SU-DHL-6 (cell line): Measurements from ENCODE around the gene GPR137.

Experiments used
- H2AFZ ChIP-seq: fragments of 200-600 bp; sonication (generic); 2 replicates; pipeline ENCODE4 v1.6.1; 2014; ENCODE audit warnings: low read depth, mild to moderate bottlenecking, moderate library complexity, mixed read lengths, antibody characterized with exemption, low read length; ENCODE audit not compliant: severe bottlenecking
- H3F3A ChIP-seq: fragments of 200-600 bp; shearing (Covaris generic); 2 replicates; pipeline ENCODE4 v1.6.0; 2016; ENCODE audit warnings: antibody characterized with exemption, mild to moderate bottlenecking; ENCODE audit not compliant: insufficient read depth
- H3K27ac ChIP-seq: fragments of 200-600 bp; sonication (generic); 2 replicates; pipeline ENCODE4 v1.5.1; 2016; ENCODE audit warnings: low read depth, mild to moderate bottlenecking, low read length, moderate library complexity, mixed read lengths
- H3K27me3 ChIP-seq: fragments of 200-600 bp; sonication (generic), shearing (Covaris generic); 2 replicates; pipeline ENCODE4 v1.6.0; 2014; ENCODE audit warnings: mild to moderate bottlenecking, low read length
- H3K36me3 ChIP-seq: fragments of 200-600 bp; sonication (generic); 2 replicates; pipeline ENCODE4 v1.6.1; 2014; ENCODE audit warnings: mild to moderate bottlenecking, low read length, mixed read lengths
- H3K4me2 ChIP-seq: fragments of 300-600, 200-600 bp; shearing (Covaris generic), sonication (generic); 2 replicates; pipeline ENCODE4 v1.6.0; 2014; ENCODE audit warnings: low read length, low read depth, mild to moderate bottlenecking; ENCODE audit not compliant: poor library complexity, severe bottlenecking
- H3K4me3 ChIP-seq: fragments of 200-600 bp; sonication (generic); 2 replicates; pipeline ENCODE4 v1.5.1; 2014; ENCODE audit warnings: antibody characterized with exemption, low read length, mild to moderate bottlenecking, mixed read lengths; ENCODE audit not compliant: insufficient read depth, poor library complexity, severe bottlenecking
- H3K79me2 ChIP-seq: fragments of 200-600 bp; sonication (generic); 2 replicates; pipeline ENCODE4 v1.6.1; 2014; ENCODE audit warnings: mild to moderate bottlenecking, low read length, moderate library complexity; ENCODE audit not compliant: insufficient read depth
- H3K9ac ChIP-seq: fragments of 200-600 bp; sonication (generic); 2 replicates; pipeline ENCODE4 v1.7.0; 2014; ENCODE audit warnings: mild to moderate bottlenecking, low read length
- H3K9me2 ChIP-seq: fragments of 200-600 bp; sonication (generic); replicated peaks from 2 replicates; pipeline ENCODE4 v1.6.1; 2014; ENCODE audit warnings: low read length; ENCODE audit not compliant: insufficient read depth
- H3K9me3 ChIP-seq: fragments of 200-600 bp; sonication (generic); 2 replicates; pipeline ENCODE4 v1.6.1; 2014; ENCODE audit warnings: low read length, mixed read lengths; ENCODE audit not compliant: insufficient read depth
- H4K20me1 ChIP-seq: fragments of 200-600 bp; sonication (generic); 2 replicates; pipeline ENCODE4 v1.6.1; 2014; ENCODE audit warnings: low read depth, mild to moderate bottlenecking, antibody characterized with exemption, low read length, moderate library complexity, mixed read lengths
- EZH2phosphoT487 ChIP-seq: fragments of 200-600 bp; sonication (generic), shearing (Covaris generic); conservative IDR thresholded peaks from 2 replicates; pipeline ENCODE4 v1.6.1; 2018; ENCODE audit warnings: mild to moderate bottlenecking, antibody characterized with exemption, low read length, moderate library complexity, mixed read lengths
- TF ChIP-seq, protein P1 (sequence below): fragments of 200-600 bp; sonication (generic); IDR thresholded peaks from one replicate; pipeline ENCODE4 v1.5.1; 2017; ENCODE audit warnings: antibody characterized with exemption, mild to moderate bottlenecking, low read length, moderate library complexity; ENCODE audit not compliant: insufficient read depth, poor library complexity, severe bottlenecking

The GPR137 gene

DNA sequence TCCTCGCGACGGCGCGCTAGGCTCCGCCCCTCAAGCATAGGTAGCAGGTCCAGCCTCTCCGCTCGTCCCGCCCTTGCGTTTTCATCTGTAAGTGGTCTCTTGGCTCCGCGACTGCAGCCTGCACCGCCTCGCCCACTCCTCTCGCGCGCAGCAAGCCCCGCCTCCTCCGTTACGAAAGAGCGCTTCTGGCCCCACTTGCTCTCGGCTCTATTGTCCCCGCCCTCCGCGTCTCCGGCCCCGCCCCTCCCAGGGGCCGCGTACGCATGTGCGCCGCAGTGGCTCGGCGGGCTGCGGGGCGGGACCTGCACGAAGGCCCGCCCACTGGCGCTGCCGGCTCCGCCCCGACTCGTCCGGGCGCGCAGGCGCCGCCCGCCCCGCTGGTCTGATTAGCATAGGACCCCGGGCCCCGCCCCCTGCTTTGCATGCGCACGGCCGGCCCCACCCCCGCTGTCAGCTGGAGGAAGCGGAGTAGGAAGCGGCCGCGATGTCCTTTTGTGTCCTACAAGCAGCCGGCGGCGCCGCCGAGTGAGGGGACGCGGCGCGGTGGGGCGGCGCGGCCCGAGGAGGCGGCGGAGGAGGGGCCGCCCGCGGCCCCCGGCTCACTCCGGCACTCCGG is 19.5 kb downstream of the GPR137 start, which contains the start of gene ESRRA:
ESRRA (plus strand) TSS at position 450 of the 616 bp plus-strand sequence. CDS start 1,656 bp downstream, outside the sequence.
- no peaks in the 10 kb centered on the region for H3K9me2 ChIP-seq
- no peaks in the 10 kb centered on the region for H4K20me1 ChIP-seq
- no peak for TF ChIP-seq EZH2phosphoT487
- TF ChIP-seq, protein P1, sequence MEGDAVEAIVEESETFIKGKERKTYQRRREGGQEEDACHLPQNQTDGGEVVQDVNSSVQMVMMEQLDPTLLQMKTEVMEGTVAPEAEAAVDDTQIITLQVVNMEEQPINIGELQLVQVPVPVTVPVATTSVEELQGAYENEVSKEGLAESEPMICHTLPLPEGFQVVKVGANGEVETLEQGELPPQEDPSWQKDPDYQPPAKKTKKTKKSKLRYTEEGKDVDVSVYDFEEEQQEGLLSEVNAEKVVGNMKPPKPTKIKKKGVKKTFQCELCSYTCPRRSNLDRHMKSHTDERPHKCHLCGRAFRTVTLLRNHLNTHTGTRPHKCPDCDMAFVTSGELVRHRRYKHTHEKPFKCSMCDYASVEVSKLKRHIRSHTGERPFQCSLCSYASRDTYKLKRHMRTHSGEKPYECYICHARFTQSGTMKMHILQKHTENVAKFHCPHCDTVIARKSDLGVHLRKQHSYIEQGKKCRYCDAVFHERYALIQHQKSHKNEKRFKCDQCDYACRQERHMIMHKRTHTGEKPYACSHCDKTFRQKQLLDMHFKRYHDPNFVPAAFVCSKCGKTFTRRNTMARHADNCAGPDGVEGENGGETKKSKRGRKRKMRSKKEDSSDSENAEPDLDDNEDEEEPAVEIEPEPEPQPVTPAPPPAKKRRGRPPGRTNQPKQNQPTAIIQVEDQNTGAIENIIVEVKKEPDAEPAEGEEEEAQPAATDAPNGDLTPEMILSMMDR, result no peak
- H3K9ac ChIP-seq, result peak within 1 kb of the TSS; percentile 95
- H3K36me3 ChIP-seq, result no peaks in the 10 kb centered on the region
- peak within 1 kb of the TSS; percentile 95 for H3K27ac ChIP-seq
- peak within 1 kb of the TSS; percentile 97 for H3K4me3 ChIP-seq
- H3F3A ChIP-seq, result peaks cover 4% of the 10 kb centered on the region; the same call in 1 of the 2 replicates
- H3K27me3 ChIP-seq, result no peaks in the 10 kb centered on the region
- peak within 1 kb of the TSS; percentile 45 for H2AFZ ChIP-seq
- H3K4me2 ChIP-seq, result peak within 1 kb of the TSS; percentile 74
- H3K9me3 ChIP-seq, result no peaks in the 10 kb centered on the region
- H3K79me2 ChIP-seq, result peaks cover 33% of the 10 kb centered on the region

DNA sequence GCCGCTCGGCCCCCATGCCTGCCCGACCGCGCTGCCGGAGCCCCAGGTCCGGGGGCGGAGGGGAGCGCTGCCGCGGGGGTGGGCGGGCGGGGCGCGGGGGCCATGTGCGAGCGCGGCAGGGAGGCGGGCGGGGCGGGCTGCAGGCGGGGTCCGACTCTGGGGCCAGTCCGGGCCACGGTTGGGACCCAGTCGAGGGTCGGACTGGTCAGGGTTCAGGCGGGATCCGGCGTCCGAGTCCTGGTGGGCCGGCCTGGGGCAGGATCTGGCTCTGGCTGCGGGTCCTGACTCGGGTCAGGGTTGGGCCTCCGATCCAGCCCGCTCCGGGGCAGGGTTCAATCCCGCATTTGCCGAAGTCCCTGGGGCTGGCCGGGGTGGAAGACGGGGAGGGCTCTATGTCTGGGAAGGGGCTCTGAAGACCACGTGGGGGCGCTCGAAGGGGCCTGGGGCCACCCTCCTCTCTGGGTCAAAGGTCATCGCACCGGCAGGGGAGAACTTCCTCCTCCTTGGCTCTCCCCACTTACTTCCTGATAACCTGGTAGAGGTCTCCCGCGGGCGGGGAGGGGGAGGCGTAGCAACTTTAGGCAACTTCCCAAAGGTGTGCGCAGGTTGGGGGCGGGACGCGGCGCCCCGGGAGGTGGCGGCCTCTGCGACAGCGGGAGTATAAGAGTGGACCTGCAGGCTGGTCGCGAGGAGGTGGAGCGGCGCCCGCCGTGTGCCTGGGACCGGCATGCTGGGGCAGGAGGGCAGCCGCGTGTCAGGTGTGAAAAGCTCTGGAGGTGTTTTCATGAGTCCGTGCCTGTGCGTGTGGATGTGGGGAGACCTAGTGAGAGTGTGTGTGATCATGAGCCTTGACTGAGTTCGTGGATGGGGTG is 20.3 kb downstream of the GPR137 start:
- Histone ChIP-seq H3F3A (peaks cover 4% of the 10 kb centered on the region; the same call in 1 of the 2 replicates), H3K27ac (peak overlapping the region; percentile 66), H3K9me3 (no peaks in the 10 kb centered on the region), H3K9ac (peak overlapping the region; percentile 95), H3K36me3 (no peaks in the 10 kb centered on the region), H3K4me3 (peak overlapping the region; percentile 97), H3K4me2 (peak overlapping the region; percentile 69), H3K27me3 (no peaks in the 10 kb centered on the region), H4K20me1 (no peaks in the 10 kb centered on the region), H2AFZ (peak overlapping the region; percentile 38), H3K9me2 (no peaks in the 10 kb centered on the region), H3K79me2 (peaks cover 39% of the 10 kb centered on the region)
- TF ChIP-seq EZH2phosphoT487, result no peak
- TF ChIP-seq, protein P1, result peak; percentile 50

DNA sequence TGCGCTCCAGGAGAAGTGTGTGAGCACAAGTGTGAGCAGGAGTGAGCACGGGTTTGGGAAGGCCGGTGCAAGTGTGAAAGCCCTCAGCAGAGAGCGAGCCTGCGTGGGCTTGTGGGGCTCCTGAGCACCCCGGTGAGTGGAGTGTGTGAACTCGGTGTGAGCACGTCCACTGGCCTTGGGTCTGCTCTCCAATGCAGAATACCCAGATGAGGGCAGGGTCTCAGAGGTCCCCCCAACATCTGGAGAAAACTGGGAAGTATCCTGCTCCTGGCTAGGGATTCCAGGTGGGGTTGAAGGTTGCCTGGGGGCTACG is 20.9 kb downstream of the GPR137 start:
- TF ChIP-seq, protein P1, result no peak
- no peak for TF ChIP-seq EZH2phosphoT487
- Histone ChIP-seq H3F3A (peaks cover 4% of the 10 kb centered on the region; the same call in 1 of the 2 replicates), H3K9me2 (no peaks in the 10 kb centered on the region), H3K9ac (peak overlapping the region; percentile 95), H3K4me2 (peak overlapping the region; percentile 69), H3K27me3 (no peaks in the 10 kb centered on the region), H3K27ac (peak overlapping the region; percentile 66), H4K20me1 (no peaks in the 10 kb centered on the region), H3K4me3 (peak overlapping the region; percentile 97), H2AFZ (peak overlapping the region; percentile 38), H3K79me2 (peaks cover 42% of the 10 kb centered on the region), H3K36me3 (no peaks in the 10 kb centered on the region), H3K9me3 (no peaks in the 10 kb centered on the region)
